H9 (cell line): ENCODE results near the gene HNRNPLL. TPM values are rescaled to one million over a fixed set of nuclear protein-coding genes. Genes with fewer than 3 reads are reported as not detected.

Experiments used
- DNase-seq: peaks from one replicate; pipeline ENCODE4 v3.0.0-alpha.2; 2017
- H2AFZ ChIP-seq: one replicate; pipeline ENCODE4 v1.6.1; 2013; ENCODE audit warnings: mild to moderate bottlenecking, low read length, control low read depth, moderate library complexity
- H2AK5ac ChIP-seq: 2 replicates; pipeline ENCODE4 v1.6.1; 2013; ENCODE audit warnings: low read length, control low read depth, mixed read lengths; ENCODE audit not compliant: insufficient read length
- H2BK120ac ChIP-seq: one replicate; pipeline ENCODE4 v1.6.1; 2013; ENCODE audit warnings: low read depth, mild to moderate bottlenecking, low read length, control low read depth, inconsistent platforms; ENCODE audit not compliant: poor library complexity, severe bottlenecking
- H2BK12ac ChIP-seq: 2 replicates; pipeline ENCODE4 v1.6.1; 2013; ENCODE audit warnings: low read length, control low read depth, mixed read lengths, low read depth; ENCODE audit not compliant: insufficient read length
- H2BK15ac ChIP-seq: 2 replicates; pipeline ENCODE4 v1.6.1; 2013; ENCODE audit warnings: low read depth, low read length, control low read depth
- H2BK20ac ChIP-seq: one replicate; pipeline ENCODE4 v1.6.1; 2013; ENCODE audit warnings: low read depth, mild to moderate bottlenecking, low read length, control low read depth, inconsistent platforms; ENCODE audit not compliant: poor library complexity, severe bottlenecking
- H2BK5ac ChIP-seq: 2 replicates; pipeline ENCODE4 v1.6.1; 2013; ENCODE audit warnings: low read length, control low read depth, mixed read lengths; ENCODE audit not compliant: insufficient read length
- H3K14ac ChIP-seq: 2 replicates; pipeline ENCODE4 v1.6.1; 2013; ENCODE audit warnings: low read length, control low read depth; ENCODE audit not compliant: insufficient read depth
- H3K18ac ChIP-seq: 2 replicates; pipeline ENCODE4 v1.6.1; 2013; ENCODE audit warnings: low read depth, mild to moderate bottlenecking, mixed read lengths, low read length, control low read depth; ENCODE audit not compliant: insufficient read length
- H3K23ac ChIP-seq: 2 replicates; pipeline ENCODE4 v1.6.1; 2013; ENCODE audit warnings: low read length, control low read depth, mixed read lengths, low read depth; ENCODE audit not compliant: insufficient read length
- H3K23me2 ChIP-seq: 2 replicates; pipeline ENCODE4 v1.6.1; 2013; ENCODE audit warnings: low read depth, mild to moderate bottlenecking, mixed read lengths, low read length, control low read depth; ENCODE audit not compliant: insufficient read length, poor library complexity, severe bottlenecking
- H3K27ac ChIP-seq: 2 replicates; pipeline ENCODE4 v1.5.1; 2013; ENCODE audit warnings: low read length, control low read depth, mixed read lengths, low read depth; ENCODE audit not compliant: insufficient read length
- H3K27me3 ChIP-seq: 2 replicates; pipeline ENCODE4 v1.6.1; 2013; ENCODE audit warnings: low read length, control low read depth, inconsistent platforms; ENCODE audit not compliant: insufficient read depth
- H3K4ac ChIP-seq: 2 replicates; pipeline ENCODE4 v1.6.1; 2013; ENCODE audit warnings: low read depth, mild to moderate bottlenecking, control low read depth, inconsistent platforms, low read length, moderate library complexity
- H3K4me1 ChIP-seq: 2 replicates; pipeline ENCODE4 v1.6.1; 2013; ENCODE audit warnings: low read length, control low read depth, inconsistent platforms; ENCODE audit not compliant: insufficient read depth
- H3K4me2 ChIP-seq: 2 replicates; pipeline ENCODE4 v1.6.1; 2013; ENCODE audit warnings: low read length, control low read depth, mixed read lengths; ENCODE audit not compliant: insufficient read length, insufficient read depth
- H3K56ac ChIP-seq: 2 replicates; pipeline ENCODE4 v1.6.1; 2013; ENCODE audit warnings: low read depth, mild to moderate bottlenecking, mixed read lengths, low read length, control low read depth; ENCODE audit not compliant: insufficient read length
- H3K79me1 ChIP-seq: 2 replicates; pipeline ENCODE4 v1.6.1; 2013; ENCODE audit warnings: low read depth, mild to moderate bottlenecking, moderate library complexity, low read length, control low read depth, inconsistent platforms; ENCODE audit not compliant: insufficient read depth, poor library complexity, severe bottlenecking
- H3K79me2 ChIP-seq: 2 replicates; pipeline ENCODE4 v1.6.1; 2013; ENCODE audit warnings: low read length, control low read depth, inconsistent platforms; ENCODE audit not compliant: insufficient read depth
- H3K9ac ChIP-seq: 2 replicates; pipeline ENCODE4 v1.6.1; 2013; ENCODE audit warnings: low read length, control low read depth, mixed read lengths; ENCODE audit not compliant: insufficient read length; ENCODE audit errors: extremely low read depth
- H3K9me3 ChIP-seq: one replicate; pipeline ENCODE4 v1.6.1; 2013; ENCODE audit warnings: low read depth, low read length, inconsistent platforms; ENCODE audit not compliant: control insufficient read depth
- H3T11ph ChIP-seq: one replicate; pipeline ENCODE4 v1.6.1; 2013; ENCODE audit warnings: mild to moderate bottlenecking, low read length, control low read depth, inconsistent platforms
- H4K20me1 ChIP-seq: one replicate; pipeline ENCODE4 v1.6.1; 2013; ENCODE audit not compliant: control insufficient read depth, insufficient read length, insufficient read depth
- H4K5ac ChIP-seq: 2 replicates; pipeline ENCODE4 v1.6.1; 2013; ENCODE audit warnings: low read depth, mild to moderate bottlenecking, mixed read lengths, low read length, control low read depth; ENCODE audit not compliant: insufficient read length
- H4K8ac ChIP-seq: replicated peaks from 2 replicates; pipeline ENCODE4 v1.6.1; 2013; ENCODE audit warnings: low read length, control low read depth, mixed read lengths, low read depth; ENCODE audit not compliant: insufficient read length
- H4K91ac ChIP-seq: 2 replicates; pipeline ENCODE4 v1.6.1; 2013; ENCODE audit warnings: low read depth, mild to moderate bottlenecking, moderate library complexity, mixed read lengths, low read length, control low read depth; ENCODE audit not compliant: insufficient read length
- H3K27ac Mint-ChIP-seq, 3 experiments: 2 replicates in 2 of 3; 3 replicates in 1 of 3; pipeline ENCODE4 v1.8.0; 2020 to 2021; ENCODE audit warnings: mixed read lengths in 3 of 3, mild to moderate bottlenecking in 1 of 3, moderate library complexity in 1 of 3
- H3K27me3 Mint-ChIP-seq: 2 replicates; pipeline ENCODE4 v1.8.0; 2021; ENCODE audit warnings: low read depth, mild to moderate bottlenecking, moderate library complexity, mixed read lengths
- H3K36me3 Mint-ChIP-seq, 3 experiments: 2 replicates in 2 of 3; 3 replicates in 1 of 3; pipeline ENCODE4 v1.8.0; 2020 to 2021; ENCODE audit warnings: low read depth in 3 of 3, mixed read lengths in 3 of 3; ENCODE audit not compliant: insufficient read depth in 1 of 3
- H3K4me1 Mint-ChIP-seq, 2 experiments: 2 replicates each; pipeline ENCODE4 v1.8.0; 2020; ENCODE audit warnings: mixed read lengths in 2 of 2
- H3K4me3 Mint-ChIP-seq, 2 experiments: 2 replicates in 1 of 2; 3 replicates in 1 of 2; pipeline ENCODE4 v1.8.0; 2020 to 2021; ENCODE audit warnings: mild to moderate bottlenecking in 2 of 2, mixed read lengths in 2 of 2, moderate library complexity in 1 of 2
- H3K9me3 Mint-ChIP-seq, 2 experiments: 2 replicates in 1 of 2; 3 replicates in 1 of 2; pipeline ENCODE4 v1.8.0; 2020; ENCODE audit warnings: mild to moderate bottlenecking in 2 of 2, mixed read lengths in 2 of 2, moderate library complexity in 1 of 2
- WGBS: extraction: QIAGEN DNeasy Blood & Tissue Kit; methylation state at CpG from one replicate; pipeline ENCODE4 v1.1.7; 2013; ENCODE audit warnings: missing lambda C conversion rate, low lambda C conversion rate, mixed read lengths; ENCODE audit not compliant: insufficient read length; ENCODE audit errors: extremely low coverage; 5-methylcytosine and 5-hydroxymethylcytosine counted together
- total RNA-seq: library from RNA; stranded (reverse); gene quantifications from 2 replicates; pipeline ENCODE4 v1.2.1, GENCODE V29; 2021
- TF ChIP-seq, protein P1 (sequence below): fragments of 200-600 bp; sonication (generic); conservative IDR thresholded peaks from 3 replicates; pipeline ENCODE4 v1.8.0; 2021; ENCODE audit warnings: antibody characterized with exemption, mild to moderate bottlenecking

HNRNPLL gene
- total RNA-seq, 1 experiment from 2014 or later = 52.3 TPM

DNA sequence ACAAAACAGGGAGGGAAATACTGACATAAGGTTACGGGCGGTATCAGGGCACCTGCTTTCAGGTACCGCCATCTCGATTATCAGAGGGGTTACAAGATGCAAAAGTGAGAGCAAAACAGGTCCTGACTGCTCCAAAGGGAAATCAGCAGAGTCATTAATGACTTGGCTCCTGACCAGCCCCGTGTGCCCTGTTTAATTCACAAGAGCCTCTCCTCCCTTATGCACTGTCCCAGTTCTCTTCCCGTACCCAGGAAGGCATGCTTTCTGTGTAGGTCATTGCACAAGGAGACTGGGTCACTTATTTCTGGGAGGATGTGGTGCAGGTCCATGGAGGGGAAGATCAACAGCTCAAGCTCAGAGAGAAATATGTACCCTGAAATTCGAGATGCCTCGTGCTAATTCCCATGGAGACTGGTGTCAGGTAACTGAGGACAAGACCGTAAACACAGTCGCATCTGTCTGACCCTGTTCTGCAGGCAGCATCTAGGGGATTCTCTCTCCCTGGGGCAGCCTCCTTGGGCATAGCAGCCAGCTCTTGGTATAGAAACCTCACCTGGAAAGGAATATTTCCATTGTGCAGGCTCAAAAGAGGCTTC is 79.9 kb downstream of the HNRNPLL start:
- TF ChIP-seq, protein P1, sequence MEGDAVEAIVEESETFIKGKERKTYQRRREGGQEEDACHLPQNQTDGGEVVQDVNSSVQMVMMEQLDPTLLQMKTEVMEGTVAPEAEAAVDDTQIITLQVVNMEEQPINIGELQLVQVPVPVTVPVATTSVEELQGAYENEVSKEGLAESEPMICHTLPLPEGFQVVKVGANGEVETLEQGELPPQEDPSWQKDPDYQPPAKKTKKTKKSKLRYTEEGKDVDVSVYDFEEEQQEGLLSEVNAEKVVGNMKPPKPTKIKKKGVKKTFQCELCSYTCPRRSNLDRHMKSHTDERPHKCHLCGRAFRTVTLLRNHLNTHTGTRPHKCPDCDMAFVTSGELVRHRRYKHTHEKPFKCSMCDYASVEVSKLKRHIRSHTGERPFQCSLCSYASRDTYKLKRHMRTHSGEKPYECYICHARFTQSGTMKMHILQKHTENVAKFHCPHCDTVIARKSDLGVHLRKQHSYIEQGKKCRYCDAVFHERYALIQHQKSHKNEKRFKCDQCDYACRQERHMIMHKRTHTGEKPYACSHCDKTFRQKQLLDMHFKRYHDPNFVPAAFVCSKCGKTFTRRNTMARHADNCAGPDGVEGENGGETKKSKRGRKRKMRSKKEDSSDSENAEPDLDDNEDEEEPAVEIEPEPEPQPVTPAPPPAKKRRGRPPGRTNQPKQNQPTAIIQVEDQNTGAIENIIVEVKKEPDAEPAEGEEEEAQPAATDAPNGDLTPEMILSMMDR = no peak
- Histone ChIP-seq H2AK5ac (no peak overlapping the region), H3K4me2 (no peak overlapping the region), H4K5ac (no peak overlapping the region), H4K20me1 (no peaks in the 10 kb centered on the region), H2BK120ac (no peak overlapping the region), H2BK15ac (no peak overlapping the region), H2AFZ (no peak overlapping the region), H4K91ac (no peak overlapping the region), H3K18ac (no peak overlapping the region), H3K14ac (no peak overlapping the region), H3K27me3 (no peaks in the 10 kb centered on the region), H3K56ac (no peak overlapping the region), H3K79me2 (no peaks in the 10 kb centered on the region), H3K23me2 (no peaks in the 10 kb centered on the region), H3K9ac (no peak overlapping the region), H3K23ac (no peak overlapping the region), H3K4ac (no peak overlapping the region), H2BK5ac (no peak overlapping the region), H2BK20ac (no peak overlapping the region), H3K79me1 (no peaks in the 10 kb centered on the region), H3K9me3 (no peaks in the 10 kb centered on the region), H3K27ac (no peak overlapping the region), H2BK12ac (no peak overlapping the region), H3T11ph (no peak overlapping the region), H3K4me1 (peaks cover 9% of the 10 kb centered on the region; the same call in 1 of the 2 replicates), H4K8ac (no peak overlapping the region)
- Mint-ChIP-seq H3K27me3 (no peaks in the 10 kb centered on the region; the same call in 1 of the 2 replicates), H3K4me1 (peaks cover 19 to 22% of the 10 kb centered on the region in 2 experiments), H3K9me3 (no peaks in the 10 kb centered on the region), H3K4me3 (no peak overlapping the region), H3K36me3 (no peaks in the 10 kb centered on the region), H3K27ac (no peak overlapping the region)
- no peak for DNase-seq
- no CpG with 5 or more reads among the region's 10 CpGs for WGBS
